ENCODE data around the gene SIAE.

Gene SIAE, protein sequence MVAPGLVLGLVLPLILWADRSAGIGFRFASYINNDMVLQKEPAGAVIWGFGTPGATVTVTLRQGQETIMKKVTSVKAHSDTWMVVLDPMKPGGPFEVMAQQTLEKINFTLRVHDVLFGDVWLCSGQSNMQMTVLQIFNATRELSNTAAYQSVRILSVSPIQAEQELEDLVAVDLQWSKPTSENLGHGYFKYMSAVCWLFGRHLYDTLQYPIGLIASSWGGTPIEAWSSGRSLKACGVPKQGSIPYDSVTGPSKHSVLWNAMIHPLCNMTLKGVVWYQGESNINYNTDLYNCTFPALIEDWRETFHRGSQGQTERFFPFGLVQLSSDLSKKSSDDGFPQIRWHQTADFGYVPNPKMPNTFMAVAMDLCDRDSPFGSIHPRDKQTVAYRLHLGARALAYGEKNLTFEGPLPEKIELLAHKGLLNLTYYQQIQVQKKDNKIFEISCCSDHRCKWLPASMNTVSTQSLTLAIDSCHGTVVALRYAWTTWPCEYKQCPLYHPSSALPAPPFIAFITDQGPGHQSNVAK

DNA sequence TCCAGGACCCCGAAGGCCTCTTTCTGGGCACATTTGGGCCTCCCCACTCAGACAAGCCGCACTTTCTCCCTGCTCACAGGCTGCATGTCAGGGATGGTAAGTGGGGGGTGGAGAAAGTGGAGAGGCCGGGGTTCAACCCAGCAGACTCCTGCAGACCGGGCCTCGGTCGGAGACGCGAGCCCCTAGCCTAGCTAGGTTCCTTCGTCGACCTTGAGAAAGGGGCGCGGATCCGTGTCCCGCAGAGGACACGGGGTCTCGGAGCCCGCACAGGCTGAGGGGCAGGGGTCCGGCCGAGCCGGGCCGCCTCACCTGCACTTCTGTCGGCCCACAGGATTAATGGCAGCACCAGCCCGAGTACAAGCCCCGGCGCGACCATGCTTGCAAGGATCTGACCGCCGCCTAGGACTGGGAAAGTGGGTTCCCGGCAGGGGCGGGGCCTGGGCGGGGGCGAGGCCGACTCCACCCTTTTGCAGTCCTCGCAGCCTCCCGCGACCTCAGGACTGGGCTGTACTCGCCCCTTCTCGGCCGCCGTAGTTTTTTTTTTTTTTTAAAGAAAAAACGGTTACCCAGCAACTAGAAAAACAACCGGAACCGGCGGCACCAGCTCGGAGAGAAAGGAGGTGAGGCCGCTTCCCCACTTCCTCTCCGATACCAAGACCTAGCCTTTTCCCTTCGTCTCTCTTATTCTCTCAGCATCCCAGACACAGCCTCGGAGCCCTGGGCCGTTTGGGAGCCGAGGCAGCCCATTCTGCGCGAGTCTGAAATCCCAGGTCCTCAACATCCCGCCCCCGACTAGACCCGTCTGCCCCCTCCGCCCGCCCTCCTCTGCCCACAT, at the start of gene SIAE, which contains the start of gene SPA17:
Gene SIAE (minus strand): TSS at position 407 of the 835 bp plus-strand sequence. CDS start 31 bp downstream, at position 376.
Gene SPA17 (plus strand): TSS at position 572 of the 835 bp plus-strand sequence. CDS start 1,361 bp downstream, outside the sequence.
- DNase-seq, result peak; percentile 76 to 86

GRCh38 chr11:124722176-124722575, 48.6 kb upstream of the SIAE start:
- no peak for DNase-seq

- no peak for DNase-seq
These were observed 46.0 kb upstream of the SIAE start for GRCh38 chr11:124719534-124719933.

DNA sequence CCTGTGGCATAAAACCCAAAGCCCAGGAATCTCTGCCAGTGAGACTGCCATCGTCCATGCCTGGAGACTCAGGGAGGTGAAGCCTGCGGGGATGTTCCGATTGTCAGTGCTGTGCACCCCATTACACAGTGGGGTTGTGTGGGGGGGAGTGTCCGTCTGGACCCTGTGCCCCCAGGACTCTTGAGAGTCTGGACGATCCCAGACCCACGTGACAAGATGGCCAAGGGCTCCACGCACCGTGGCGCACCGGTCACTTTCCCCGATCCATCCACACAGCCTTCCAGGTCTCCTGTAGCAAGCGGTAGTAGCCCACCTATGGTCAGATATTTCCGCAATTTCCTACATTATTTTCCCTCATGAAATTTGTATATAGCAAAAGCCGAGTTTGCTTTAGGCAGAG, 45.3 kb upstream of the SIAE start:
- no peak for DNase-seq

DNA sequence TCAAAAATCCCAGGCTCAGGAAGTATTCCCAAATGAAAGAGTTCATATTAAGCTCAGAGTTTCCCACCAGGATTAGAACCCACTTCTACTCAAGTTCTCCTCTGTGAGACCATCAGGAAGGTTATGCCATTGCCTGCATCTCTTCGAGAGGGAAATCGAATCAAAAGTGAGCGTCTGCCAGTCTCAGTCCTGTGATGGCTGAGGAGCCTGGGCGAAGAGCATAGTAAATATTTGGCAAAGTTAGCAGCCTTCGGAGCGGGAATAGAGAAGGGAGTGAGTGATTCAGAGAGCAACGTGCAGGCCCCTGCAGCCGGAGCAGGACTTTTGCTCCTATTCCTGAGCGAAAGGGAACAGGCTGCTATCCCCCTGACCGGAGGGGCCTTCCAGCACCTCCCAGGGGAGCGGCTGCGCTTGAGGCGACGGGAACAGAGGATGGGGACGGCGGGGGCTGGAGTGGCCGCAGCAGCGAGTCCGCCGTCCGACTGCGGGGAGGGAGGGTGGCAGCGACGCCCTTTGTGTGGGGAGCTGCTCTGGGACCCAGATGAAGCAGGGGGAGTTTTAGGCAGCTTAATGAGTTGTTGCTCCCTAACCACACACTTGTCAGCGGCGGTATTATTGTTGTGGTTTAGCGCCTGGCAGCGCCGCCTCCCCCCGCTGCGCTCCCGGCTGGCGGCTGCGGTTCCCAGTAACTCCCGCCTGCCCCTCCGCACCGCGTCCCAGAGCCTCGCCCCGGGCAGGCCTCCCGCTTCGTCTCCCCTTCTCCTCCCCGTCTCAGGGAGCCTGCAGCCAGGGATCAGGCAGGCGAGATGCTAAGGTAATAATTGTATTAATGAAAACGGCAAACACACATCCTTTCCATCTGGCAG, 44.5 kb upstream of the SIAE start:
- peak in 1 of 2 donors; percentile 7 for DNase-seq

DNA sequence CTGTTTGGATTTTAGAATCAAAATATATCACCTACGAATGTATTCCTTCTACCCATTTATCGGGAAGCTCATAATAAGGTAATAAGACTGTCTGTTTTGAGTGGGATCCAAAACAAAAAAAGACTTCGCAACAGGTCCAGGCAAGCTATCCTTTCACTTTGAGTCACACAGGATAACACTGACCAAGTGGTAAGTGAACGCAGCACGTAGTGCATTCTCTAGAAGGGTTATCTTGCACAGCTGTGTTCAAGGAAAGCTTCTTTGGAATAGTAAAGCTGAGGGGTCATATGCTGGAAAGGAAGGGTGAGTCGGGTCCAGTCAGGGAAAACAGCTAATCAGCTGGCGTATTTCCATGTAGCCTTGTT, 43.9 kb upstream of the SIAE start:
- no peak for DNase-seq

GRCh38 chr11:124716591-124716990, 43.1 kb upstream of the SIAE start:
- DNase-seq, result no peak

- DNase-seq, result no peak
These were observed 38.9 kb upstream of the SIAE start for GRCh38 chr11:124712392-124712791.

GRCh38 chr11:124707829-124708228, 34.3 kb upstream of the SIAE start:
- DNase-seq, result no peak

DNA sequence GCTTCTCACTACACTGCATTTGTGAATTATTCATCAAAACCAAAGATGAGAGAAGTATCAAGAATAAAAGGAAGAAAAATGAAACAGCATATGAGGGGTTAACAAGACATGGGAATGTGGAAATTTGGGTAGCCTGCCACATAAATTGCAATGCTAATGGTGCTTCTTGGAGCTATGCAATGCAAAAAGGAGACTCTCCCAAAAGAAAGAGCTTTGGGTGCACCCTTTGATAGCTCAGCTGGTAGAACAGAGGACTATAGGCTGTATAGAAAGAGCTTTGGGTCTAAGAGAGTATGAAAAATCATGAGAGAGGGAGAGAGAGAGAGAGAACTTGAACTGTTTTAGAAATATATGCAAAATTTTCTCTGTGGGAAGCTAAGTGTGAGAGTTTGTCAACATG, 26.5 kb upstream of the SIAE start:
- DNase-seq, result no peak

DNA sequence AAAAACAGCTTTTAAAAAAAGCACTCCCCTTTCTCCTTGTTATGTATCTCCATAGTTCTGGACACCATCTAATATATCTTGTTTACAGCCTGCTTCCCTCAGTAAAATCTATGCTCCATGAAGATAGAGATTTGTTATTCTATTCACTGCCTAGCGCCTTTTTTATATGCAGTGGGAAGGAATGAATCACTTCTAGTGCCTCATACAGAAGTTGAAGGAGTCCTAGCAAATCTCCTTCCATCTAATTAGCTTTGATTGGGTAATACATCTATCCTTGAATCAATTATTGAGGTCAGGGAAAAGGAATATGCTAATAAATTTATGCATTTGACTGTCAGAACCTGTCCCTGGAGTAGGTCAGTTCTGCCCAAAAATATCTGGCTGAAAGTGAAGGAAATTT, 26.0 kb upstream of the SIAE start:
- no peak for DNase-seq

GRCh38 chr11:124693142-124693541, 19.6 kb upstream of the SIAE start:
- DNase-seq, result no peak

DNA sequence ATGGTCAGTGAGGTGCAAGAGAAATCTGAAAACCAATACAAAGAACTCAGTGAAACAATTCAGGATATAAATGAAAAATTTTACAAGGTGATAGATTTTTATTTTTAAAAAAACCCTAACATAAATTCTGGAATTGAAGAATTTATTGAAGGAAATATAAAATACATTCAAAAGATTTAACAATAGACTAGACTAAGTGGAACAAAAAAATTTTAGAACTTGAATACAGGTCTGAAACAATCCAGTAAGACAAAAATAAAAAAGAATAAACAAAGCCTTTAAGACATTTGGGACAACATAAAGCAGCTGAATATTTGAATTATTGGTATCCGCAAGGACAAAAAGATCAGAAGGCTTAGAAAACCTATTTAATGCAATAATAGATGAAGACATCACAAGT, 8.9 kb upstream of the SIAE start:
- DNase-seq, result no peak

- no peak for DNase-seq
These were observed 7.9 kb upstream of the SIAE start for GRCh38 chr11:124681421-124681820.

- no peak for DNase-seq
These were observed 4.9 kb upstream of the SIAE start for GRCh38 chr11:124678416-124678815.

DNA sequence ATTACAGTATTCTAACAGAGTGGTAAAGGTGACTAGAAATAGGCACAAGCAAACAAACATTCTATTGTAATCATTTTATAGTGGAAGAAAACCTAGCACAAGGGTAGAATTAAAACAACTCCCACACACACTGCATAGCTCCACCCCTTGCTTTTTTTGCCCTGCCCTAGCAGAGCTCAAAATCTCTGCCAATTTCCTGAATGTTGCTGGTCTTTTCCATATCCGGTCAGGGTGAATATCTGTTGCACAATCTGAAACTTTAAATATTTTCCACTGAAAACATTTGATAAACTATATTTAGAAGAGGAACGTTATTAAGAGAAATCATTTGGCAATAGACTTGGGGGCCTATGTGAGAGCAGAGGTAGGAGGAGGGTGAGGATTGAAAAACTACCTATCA, 2.8 kb upstream of the SIAE start:
- DNase-seq, result no peak

DNA sequence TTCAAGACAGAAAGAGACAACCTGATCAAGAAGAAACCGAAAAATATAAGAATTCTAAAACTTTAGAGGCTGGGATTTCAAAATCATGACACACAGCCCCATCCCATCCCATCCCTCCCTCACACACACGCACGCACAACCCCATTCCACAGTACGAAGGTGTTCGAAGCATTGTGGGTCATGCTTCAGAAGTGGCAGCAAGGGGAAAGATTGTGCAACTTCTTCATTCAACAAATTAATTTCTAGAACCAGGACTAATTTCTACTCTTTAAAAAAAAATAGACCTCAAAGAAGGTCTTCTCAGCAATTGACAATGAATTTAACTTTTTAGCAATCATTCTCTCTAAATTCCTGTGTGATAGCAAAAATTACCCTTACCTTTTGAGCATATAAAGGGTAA, 1.0 kb upstream of the SIAE start:
- DNase-seq, result no peak

DNA sequence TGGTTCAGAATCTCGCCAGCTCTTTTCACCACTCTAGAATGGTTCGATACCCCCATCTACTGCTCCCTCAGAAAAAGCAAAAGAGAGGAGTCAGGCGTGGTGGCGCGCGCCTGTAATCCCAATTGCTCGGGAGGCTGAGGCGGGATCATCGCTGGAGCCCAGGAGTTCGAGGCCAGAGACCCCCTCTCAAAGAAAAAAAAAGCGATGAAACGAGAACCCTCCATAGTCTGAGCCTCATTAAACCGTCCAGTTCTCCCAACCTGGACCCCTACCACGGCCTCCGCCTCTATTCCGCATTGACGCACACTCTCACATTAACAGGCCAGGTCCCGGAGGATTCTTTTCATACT, 604 bp upstream of the SIAE start:
- DNase-seq, result no peak

DNA sequence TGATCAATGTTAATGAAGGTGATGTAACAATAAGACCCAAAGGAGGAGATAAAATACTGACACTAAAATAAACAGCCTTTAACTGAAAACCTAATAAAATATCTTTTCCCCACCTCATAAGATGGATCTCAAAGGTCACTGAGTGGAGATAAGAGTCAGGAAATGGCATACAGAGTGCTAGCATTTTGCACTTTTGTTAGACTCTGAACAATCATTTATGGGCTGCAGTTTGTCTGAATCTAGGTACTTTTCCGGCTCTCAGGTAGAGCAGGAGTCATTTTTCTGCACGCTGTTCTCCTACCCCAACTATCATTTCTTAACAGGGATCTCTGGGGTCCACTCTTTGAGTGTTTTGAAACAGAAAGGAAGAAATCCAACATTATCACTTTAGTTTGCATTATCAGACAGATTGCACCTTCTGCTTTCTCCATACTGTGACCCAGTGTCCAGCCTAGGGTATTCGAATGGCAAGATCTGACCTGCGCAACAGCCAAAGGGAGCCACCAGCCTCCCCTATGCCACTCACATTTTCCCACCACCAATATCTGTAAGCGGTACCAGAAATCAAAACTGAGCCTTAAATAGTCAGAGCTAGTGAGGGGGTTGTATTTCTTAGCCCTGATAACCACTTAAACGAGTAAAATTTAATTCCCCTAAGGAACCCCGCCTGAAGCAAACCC, 863 bp downstream of the SIAE start:
- DNase-seq, result no peak

- peak; percentile 35 to 39 for DNase-seq
These were observed 2.8 kb downstream of the SIAE start for GRCh38 chr11:124670732-124671131.

DNA sequence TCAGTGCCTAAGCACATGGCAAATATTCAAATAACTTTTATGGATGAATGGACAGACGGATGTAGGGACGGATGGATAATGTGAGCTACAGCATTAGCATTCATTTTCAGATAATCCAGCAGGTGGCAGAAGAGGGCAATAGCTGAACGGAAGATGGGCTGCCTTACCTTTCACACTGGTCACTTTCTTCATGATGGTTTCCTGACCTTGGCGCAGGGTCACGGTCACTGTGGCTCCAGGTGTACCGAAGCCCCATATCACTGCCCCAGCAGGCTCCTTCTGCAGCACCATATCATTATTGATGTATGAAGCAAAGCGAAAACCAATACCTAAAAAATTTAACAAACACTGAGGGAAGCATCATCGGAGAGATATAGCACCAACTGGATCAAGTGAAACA, 4.3 kb downstream of the SIAE start:
- peak; percentile 31 to 53 for DNase-seq

DNA sequence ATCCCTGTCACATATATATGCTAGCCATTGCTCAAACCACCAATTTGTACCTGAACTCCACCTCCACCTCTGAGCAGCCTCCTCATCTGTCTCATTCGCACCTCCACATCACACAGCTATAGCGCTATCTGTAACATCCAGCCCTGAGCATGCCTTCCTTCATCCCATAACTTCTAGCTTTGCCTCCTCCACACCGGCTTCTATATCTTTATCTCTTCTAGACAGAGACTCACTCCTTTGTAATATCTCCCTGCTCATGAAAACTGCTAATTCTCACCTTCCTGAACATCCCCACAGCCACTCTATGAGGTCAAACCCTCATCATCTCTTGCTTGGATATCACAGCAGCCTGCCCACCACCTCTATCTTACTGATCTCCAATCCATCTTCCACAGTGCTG, 5.9 kb downstream of the SIAE start:
- no peak for DNase-seq

Data from activated CD4-positive, alpha-beta T cell treated with anti-CD3 and anti-CD28 coated beads for 4 hours (primary cell).